ENCODE measurements around the gene ZGPAT. TPM values are rescaled to one million over a fixed set of nuclear protein-coding genes. Genes with fewer than 3 reads are reported as not detected.

Gene ZGPAT
- polyA plus RNA-seq, 1 donor = 20.1 TPM

DNA sequence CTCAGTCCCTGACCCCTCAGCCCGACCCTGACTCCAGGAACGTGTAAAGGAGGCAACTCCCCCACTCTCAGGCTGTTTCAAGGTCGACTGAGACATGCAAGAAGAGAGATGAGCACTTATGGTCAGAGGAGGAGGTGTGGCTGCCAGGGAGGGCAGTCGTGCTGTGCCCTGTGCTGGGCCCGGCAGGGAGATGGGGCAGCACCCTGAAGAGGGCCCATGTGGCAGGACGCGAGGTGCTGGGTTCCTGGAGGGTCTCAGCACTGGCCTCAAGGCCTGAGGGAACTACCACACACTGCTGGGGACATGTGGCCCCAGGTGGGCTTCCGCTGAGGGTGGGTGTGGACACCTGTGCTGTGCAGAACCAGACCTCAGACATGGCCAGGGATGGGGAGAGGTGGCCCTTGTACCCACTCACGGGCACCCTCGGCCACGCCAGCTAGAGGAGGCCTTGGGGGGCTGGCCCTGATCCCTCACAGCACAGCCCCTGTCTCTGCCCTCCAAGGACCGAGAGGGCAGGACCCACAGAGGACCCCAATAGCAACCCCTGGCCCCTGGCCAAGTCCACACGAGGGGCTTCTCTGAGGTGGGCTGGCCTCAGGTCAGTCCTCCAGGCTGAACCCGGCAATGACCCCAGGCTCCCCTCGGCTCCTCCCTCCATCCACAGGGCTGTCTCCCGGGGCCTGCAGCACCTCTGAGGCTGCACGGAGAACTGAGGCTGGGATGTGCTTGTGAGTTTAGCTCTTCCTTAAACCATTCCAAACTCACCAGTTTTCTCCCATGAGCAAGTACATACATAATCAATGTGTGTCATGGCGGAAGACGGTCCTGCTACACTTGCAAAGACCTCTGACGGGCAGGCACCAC lies 40.5 kb downstream of the ZGPAT start:
- no peak for DNase-seq
- peaks cover 4% of the 10 kb centered on the region for H3K4me1 ChIP-seq (ENCODE audit: control insufficient read depth, insufficient read depth, low read length)
- H3K27me3 ChIP-seq (ENCODE audit: control insufficient read depth, insufficient read depth, low read length) = no peaks in the 10 kb centered on the region
- WGBS (ENCODE audit: insufficient coverage, low lambda C conversion rate) = no CpG with 5 or more reads among the region's 20 CpGs
- H3K36me3 ChIP-seq (ENCODE audit: control insufficient read depth, insufficient read depth, low read length) = peaks cover 4% of the 10 kb centered on the region
- H3K27ac ChIP-seq (ENCODE audit: low read length) = no peak overlapping the region
- H3K4me3 ChIP-seq (ENCODE audit: low read length) = no peak overlapping the region
- H3K9me3 ChIP-seq (ENCODE audit: control insufficient read depth, low read depth, low read length) = peaks cover 8% of the 10 kb centered on the region

DNA sequence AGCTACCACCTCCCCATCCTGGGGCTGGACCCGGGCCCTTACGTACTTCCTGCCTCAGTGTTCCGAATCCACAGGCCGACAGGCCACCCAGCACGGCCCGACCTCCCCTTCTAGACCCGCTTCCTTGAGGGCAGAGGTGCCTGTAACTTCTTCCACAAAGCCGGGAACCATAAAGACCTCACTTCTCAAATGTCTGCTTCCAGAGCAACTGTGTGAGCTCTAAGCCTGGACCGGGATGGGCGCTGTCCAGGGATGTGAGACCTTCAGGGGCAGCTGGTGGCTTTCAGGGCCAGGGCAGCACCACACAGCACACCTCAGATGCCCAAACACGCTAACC lies 41.1 kb downstream of the ZGPAT start:
- Histone ChIP-seq H3K27me3 (ENCODE audit: control insufficient read depth, insufficient read depth, low read length) (no peaks in the 10 kb centered on the region), H3K4me3 (ENCODE audit: low read length) (no peak overlapping the region), H3K27ac (ENCODE audit: low read length) (no peak overlapping the region), H3K36me3 (ENCODE audit: control insufficient read depth, insufficient read depth, low read length) (no peaks in the 10 kb centered on the region), H3K4me1 (ENCODE audit: control insufficient read depth, insufficient read depth, low read length) (peaks cover 4% of the 10 kb centered on the region), H3K9me3 (ENCODE audit: control insufficient read depth, low read depth, low read length) (peaks cover 8% of the 10 kb centered on the region)
- no CpG with 5 or more reads among the region's 11 CpGs for WGBS (ENCODE audit: insufficient coverage, low lambda C conversion rate)
- no peak for DNase-seq

DNA sequence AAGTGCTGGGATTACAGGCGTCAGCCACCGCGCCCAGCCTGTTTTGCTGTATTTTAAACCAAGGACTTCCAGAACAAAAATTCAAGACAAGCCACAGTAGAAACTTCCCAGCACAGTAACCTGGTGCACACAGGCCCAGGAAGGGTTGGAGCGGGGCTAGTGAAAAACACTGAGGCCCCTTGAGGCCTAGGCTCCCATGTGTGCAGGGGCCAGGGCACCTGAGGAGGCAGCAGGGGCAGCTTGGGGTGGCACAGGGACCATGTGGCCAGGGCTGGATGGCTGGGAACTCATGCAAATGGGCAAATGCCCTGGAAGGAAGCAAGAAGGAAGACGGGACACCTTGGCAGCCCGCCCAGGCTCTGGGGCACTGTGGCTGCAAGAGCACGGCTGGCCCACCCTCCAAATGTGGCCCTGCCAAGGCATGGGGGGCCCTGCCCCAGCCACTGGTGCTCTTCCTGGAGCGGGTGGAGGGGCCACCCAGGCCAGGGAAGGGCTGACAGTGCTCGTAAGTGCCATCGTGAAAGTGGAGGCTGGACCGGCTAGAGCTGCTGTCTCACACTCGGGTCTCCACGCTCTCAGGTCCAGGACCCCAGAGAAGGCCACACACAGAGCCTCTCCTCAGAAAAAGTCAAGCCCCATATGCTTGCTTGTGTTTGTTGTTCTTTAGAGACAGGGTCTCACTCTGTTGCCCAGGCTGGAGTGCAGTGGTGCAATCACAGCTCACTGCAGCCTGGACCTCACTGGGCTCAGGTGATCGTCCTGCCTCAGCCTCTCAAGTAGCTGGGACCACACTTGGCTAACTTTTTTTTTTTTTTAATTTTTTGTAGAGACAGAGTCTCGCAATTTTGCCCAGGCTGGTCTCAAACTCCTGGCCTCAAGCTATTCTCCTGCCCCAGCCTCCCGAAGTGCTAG lies 42.0 kb downstream of the ZGPAT start:
- no peak for DNase-seq
- peaks cover 8% of the 10 kb centered on the region for H3K9me3 ChIP-seq (ENCODE audit: control insufficient read depth, low read depth, low read length)
- H3K27me3 ChIP-seq (ENCODE audit: control insufficient read depth, insufficient read depth, low read length) = no peaks in the 10 kb centered on the region
- no peak overlapping the region for H3K4me3 ChIP-seq (ENCODE audit: low read length)
- H3K36me3 ChIP-seq (ENCODE audit: control insufficient read depth, insufficient read depth, low read length) = no peaks in the 10 kb centered on the region
- H3K27ac ChIP-seq (ENCODE audit: low read length) = no peak overlapping the region
- no peaks in the 10 kb centered on the region for H3K4me1 ChIP-seq (ENCODE audit: control insufficient read depth, insufficient read depth, low read length)
- WGBS (ENCODE audit: insufficient coverage, low lambda C conversion rate) = no CpG with 5 or more reads among the region's 16 CpGs

DNA sequence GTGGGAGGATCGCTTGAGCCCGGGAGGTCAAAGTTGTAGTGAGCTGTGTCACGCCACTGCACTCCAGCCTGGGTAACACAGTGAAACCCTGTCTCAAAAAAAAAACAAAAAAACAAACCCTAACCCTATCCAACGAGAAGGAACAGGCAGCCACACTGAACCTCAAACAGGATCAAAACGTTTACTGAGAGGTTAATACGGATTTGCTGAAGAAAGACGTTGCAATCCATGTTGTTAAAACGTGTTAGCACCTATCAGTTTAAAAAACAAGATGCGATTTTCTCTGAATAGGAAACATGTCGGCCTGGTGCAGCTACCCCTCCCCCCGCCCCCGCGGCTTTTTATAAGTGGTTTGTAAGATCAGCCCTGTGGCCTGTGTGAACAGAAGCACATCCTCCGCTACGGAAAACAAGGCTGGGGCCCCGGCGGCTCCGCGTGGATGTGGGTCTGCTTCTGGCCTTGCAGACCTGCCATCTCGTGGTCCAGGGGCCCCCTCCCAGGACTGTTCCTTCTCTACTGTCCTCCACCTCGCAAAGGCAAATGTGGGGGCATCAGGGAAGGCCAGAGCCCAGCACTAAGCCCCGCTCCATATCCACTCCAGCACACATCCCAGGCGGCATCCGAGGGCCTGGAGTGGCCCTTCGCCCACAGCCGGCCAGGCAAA lies 43.1 kb downstream of the ZGPAT start:
- no peak for DNase-seq
- no CpG with 5 or more reads among the region's 26 CpGs for WGBS (ENCODE audit: insufficient coverage, low lambda C conversion rate)
- Histone ChIP-seq H3K27me3 (ENCODE audit: control insufficient read depth, insufficient read depth, low read length) (no peaks in the 10 kb centered on the region), H3K27ac (ENCODE audit: low read length) (no peak overlapping the region), H3K36me3 (ENCODE audit: control insufficient read depth, insufficient read depth, low read length) (no peaks in the 10 kb centered on the region), H3K9me3 (ENCODE audit: control insufficient read depth, low read depth, low read length) (peaks cover 8% of the 10 kb centered on the region), H3K4me1 (ENCODE audit: control insufficient read depth, insufficient read depth, low read length) (no peaks in the 10 kb centered on the region), H3K4me3 (ENCODE audit: low read length) (no peak overlapping the region)

DNA sequence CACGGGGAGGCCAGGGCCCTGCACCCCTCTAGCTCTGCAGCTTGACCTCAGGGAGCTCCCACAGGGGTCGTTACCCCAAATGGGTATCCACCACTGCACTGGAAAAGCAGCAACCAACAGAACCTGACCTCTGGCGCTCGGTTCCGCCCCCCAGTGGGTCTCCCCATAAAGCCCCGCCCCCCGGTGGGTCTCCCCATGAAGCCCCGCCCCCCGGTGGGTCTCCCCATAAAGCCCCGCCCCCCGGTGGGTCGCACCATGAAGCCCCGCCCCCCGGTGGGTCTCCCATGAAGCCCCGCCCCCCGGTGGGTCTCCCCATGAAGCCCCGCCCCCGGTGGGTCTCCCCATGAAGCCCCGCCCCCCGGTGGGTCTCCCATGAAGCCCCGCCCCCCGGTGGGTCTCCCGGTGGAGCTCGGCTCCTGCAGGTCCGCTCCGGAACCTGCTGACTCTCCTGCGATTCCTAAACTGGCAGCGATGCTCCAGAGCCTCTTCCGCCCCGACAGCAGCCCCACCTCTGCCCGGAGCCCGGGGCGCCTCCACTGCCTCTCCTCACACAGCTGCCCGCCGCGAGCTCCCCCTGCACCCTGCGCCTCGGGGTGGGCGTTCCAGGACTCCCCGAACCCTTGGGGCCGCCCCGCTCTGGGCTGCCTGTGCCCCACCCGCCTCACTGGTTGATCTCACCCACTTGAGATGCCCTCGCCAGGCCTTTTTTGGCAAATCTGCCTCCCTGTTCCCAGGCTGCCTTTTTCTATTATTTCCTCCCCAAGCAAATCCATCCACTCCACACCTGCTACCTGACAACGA lies 43.8 kb downstream of the ZGPAT start:
- no peak overlapping the region for H3K4me3 ChIP-seq (ENCODE audit: low read length)
- no peak overlapping the region for H3K27ac ChIP-seq (ENCODE audit: low read length)
- H3K4me1 ChIP-seq (ENCODE audit: control insufficient read depth, insufficient read depth, low read length) = no peaks in the 10 kb centered on the region
- no peaks in the 10 kb centered on the region for H3K36me3 ChIP-seq (ENCODE audit: control insufficient read depth, insufficient read depth, low read length)
- no peaks in the 10 kb centered on the region for H3K27me3 ChIP-seq (ENCODE audit: control insufficient read depth, insufficient read depth, low read length)
- no peak for DNase-seq
- peaks cover 8% of the 10 kb centered on the region for H3K9me3 ChIP-seq (ENCODE audit: control insufficient read depth, low read depth, low read length)
- WGBS (ENCODE audit: insufficient coverage, low lambda C conversion rate) = no CpG with 5 or more reads among the region's 45 CpGs

DNA sequence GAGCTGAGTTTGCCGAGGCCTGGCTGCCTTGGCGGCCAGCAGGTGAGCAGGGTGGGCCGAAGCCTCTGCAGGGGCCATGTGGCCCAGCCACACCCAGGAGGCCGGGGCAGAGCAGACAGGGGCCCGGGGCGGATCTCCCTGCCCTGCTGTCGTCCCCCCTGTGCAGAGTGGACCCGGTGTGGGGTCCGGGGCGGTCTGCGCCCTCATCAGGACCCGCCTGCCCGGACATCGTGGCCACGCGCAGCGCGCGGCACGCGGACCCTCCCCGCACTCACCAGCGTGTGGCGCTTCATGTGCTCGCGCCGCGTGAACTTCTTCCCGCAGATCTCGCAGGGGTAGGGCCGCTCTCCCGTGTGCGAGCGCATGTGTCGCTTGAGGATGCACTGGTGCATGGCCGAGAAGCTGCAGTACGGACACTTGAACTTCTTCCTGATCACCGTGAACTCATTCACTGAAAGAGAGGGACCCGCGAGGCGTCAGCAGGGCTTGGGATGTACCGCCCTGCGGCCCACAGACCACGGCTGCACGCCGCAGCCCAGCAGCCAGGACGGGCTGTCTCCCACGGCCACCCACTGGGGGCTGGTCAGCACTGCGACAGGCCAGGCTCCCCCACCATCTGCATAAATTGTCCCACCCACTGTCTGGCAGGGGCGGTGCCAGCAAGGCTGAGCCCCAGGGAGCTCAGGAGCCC lies 44.7 kb downstream of the ZGPAT start:
- no peak for DNase-seq

DNA sequence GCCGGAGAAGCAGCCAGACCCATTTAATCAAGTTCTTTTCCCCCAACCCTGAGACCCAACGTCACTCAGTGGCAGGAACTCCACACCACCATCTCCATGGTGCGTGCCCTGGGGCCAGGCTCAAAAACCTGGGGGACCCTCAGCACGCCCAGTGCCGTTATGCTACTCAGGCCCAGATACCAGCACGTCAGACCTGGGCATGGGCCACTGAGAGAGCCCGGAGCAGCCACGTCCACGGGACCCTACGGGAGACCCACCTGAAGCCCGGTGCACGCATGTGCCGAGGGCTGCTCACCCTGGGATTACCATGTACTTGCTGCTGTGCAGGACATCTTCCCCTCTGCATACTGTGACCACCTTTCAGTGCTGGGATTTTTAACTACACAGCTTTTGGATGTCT lies 45.5 kb downstream of the ZGPAT start:
- WGBS (ENCODE audit: insufficient coverage, low lambda C conversion rate) = no CpG with 5 or more reads among the region's 13 CpGs
- DNase-seq = no peak
- Histone ChIP-seq H3K9me3 (ENCODE audit: control insufficient read depth, low read depth, low read length) (peaks cover 8% of the 10 kb centered on the region), H3K4me3 (ENCODE audit: low read length) (no peak overlapping the region), H3K27ac (ENCODE audit: low read length) (no peak overlapping the region), H3K27me3 (ENCODE audit: control insufficient read depth, insufficient read depth, low read length) (no peaks in the 10 kb centered on the region), H3K4me1 (ENCODE audit: control insufficient read depth, insufficient read depth, low read length) (no peaks in the 10 kb centered on the region), H3K36me3 (ENCODE audit: control insufficient read depth, insufficient read depth, low read length) (no peaks in the 10 kb centered on the region)

More for the DNA sequence above, 44.7 kb downstream of the ZGPAT start:
- WGBS (ENCODE audit: insufficient coverage, low lambda C conversion rate) = no CpG with 5 or more reads among the region's 50 CpGs
- no peak overlapping the region for H3K4me3 ChIP-seq (ENCODE audit: low read length)
- no peak overlapping the region for H3K27ac ChIP-seq (ENCODE audit: low read length)
- no peaks in the 10 kb centered on the region for H3K4me1 ChIP-seq (ENCODE audit: control insufficient read depth, insufficient read depth, low read length)
- no peaks in the 10 kb centered on the region for H3K36me3 ChIP-seq (ENCODE audit: control insufficient read depth, insufficient read depth, low read length)
- H3K27me3 ChIP-seq (ENCODE audit: control insufficient read depth, insufficient read depth, low read length) = no peaks in the 10 kb centered on the region
- H3K9me3 ChIP-seq (ENCODE audit: control insufficient read depth, low read depth, low read length) = peaks cover 8% of the 10 kb centered on the region

DNA sequence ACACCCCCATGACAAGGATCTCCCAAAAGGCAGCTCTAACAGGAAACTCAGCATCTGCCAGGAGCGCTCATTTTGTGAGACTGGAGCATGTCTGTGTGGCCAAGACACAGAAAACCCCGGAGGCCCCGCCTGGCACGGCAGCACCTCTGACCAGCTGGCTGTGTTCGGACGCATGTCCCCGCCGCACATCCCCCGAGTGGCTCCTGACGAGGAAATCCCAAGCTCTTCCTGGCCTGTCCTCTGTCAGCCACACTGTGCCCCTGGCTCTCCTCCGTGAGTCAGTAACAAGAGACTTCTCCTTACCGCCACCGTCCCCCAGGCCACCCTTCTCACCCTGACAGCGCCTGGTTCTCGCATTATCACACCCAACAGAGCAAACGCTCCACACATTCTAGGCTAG lies 46.2 kb downstream of the ZGPAT start:
- Histone ChIP-seq H3K9me3 (ENCODE audit: control insufficient read depth, low read depth, low read length) (peaks cover 8% of the 10 kb centered on the region), H3K27ac (ENCODE audit: low read length) (no peak overlapping the region), H3K27me3 (ENCODE audit: control insufficient read depth, insufficient read depth, low read length) (no peaks in the 10 kb centered on the region), H3K36me3 (ENCODE audit: control insufficient read depth, insufficient read depth, low read length) (no peaks in the 10 kb centered on the region), H3K4me3 (ENCODE audit: low read length) (no peak overlapping the region), H3K4me1 (ENCODE audit: control insufficient read depth, insufficient read depth, low read length) (no peaks in the 10 kb centered on the region)
- DNase-seq = no peak
- WGBS (ENCODE audit: insufficient coverage, low lambda C conversion rate) = no CpG with 5 or more reads among the region's 16 CpGs

DNA sequence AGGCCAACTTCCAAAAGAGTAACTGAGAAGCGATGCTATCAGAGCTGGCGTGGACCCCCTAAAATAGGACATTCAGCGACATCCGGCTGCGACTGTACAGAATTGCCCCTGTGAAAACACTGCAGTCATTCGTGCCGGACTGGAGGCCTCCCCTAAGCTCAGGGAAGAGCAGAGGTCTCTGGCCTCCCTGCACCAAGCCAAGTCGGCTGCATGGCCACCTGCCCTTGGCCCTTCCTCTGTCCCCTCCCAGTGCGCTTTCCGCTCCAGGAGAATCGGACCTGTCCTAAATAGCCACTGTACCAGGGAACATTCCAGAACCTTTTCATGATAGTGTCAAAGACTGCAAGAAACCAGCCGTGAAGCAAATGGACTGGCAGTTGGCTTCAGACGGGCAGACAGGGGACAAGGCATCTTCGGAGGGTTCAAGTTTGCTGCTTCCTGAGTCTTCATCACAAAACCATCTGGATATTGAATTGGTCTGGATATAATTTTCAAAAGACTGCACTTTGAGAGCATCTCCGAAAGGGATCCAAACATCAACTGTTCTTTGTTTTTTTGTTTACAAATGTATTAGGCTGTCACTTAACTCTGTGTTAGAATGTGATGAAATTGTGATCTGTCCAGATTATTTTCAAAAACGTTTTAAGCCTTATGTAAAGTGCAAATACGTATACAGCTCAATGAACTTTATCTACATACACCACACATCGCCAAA lies 48.3 kb downstream of the ZGPAT start:
- H3K36me3 ChIP-seq (ENCODE audit: control insufficient read depth, insufficient read depth, low read length) = no peaks in the 10 kb centered on the region
- DNase-seq = no peak
- H3K4me1 ChIP-seq (ENCODE audit: control insufficient read depth, insufficient read depth, low read length) = no peaks in the 10 kb centered on the region
- H3K27ac ChIP-seq (ENCODE audit: low read length) = no peak overlapping the region
- peaks cover 7% of the 10 kb centered on the region for H3K9me3 ChIP-seq (ENCODE audit: control insufficient read depth, low read depth, low read length)
- H3K4me3 ChIP-seq (ENCODE audit: low read length) = no peak overlapping the region
- no peaks in the 10 kb centered on the region for H3K27me3 ChIP-seq (ENCODE audit: control insufficient read depth, insufficient read depth, low read length)
- 60% methylated on average over 1 of the region's 18 CpGs for WGBS (ENCODE audit: insufficient coverage, low lambda C conversion rate)
